HK-2 (cell line): ENCODE results near the gene AP3B2.
"Not testable (repeated sequence)": the region's sequence is repeated elsewhere in the genome, so short reads cannot be mapped to it uniquely, and the experiment has no call there.

Experiments used
- DNase-seq: peaks from one replicate; pipeline ENCODE4 v3.0.0-alpha.2; 2018; ENCODE audit not compliant: unreplicated experiment

Gene AP3B2

GRCh38 chr15:82650046-82650670 is 59.5 kb downstream of the AP3B2 start:
- DNase-seq, result no peak

GRCh38 chr15:82649226-82649999 is 60.3 kb downstream of the AP3B2 start:
- no peak for DNase-seq

GRCh38 chr15:82648257-82649103 is 61.2 kb downstream of the AP3B2 start:
- no peak for DNase-seq

GRCh38 chr15:82647835-82648256 is 61.8 kb downstream of the AP3B2 start:
- DNase-seq, result no peak

- DNase-seq, result peak; percentile 66
Observed at GRCh38 chr15:82647045-82647834, 62.4 kb downstream of the AP3B2 start, which contains the start of gene CPEB1. Gene CPEB1, minus strand, starts transcription at chr15:82647363. Its CDS starts 18,904 bp downstream, at chr15:82628459.

- peak; percentile 58 for DNase-seq
Observed at GRCh38 chr15:82646250-82647044, 63.2 kb downstream of the AP3B2 start.

- DNase-seq, result not testable (repeated sequence)
Observed at GRCh38 chr15:82644967-82645852, 64.5 kb downstream of the AP3B2 start.

- DNase-seq, result no peak
Observed at GRCh38 chr15:82643992-82644391, 65.7 kb downstream of the AP3B2 start.

GRCh38 chr15:82642656-82643055 is 67.0 kb downstream of the AP3B2 start:
- no peak for DNase-seq

- no peak for DNase-seq
Observed at GRCh38 chr15:82641129-82641798, 68.4 kb downstream of the AP3B2 start.

- DNase-seq, result no peak
Observed at GRCh38 chr15:82640672-82641071, 69.0 kb downstream of the AP3B2 start.

GRCh38 chr15:82635798-82636197 is 73.9 kb downstream of the AP3B2 start:
- DNase-seq, result no peak

GRCh38 chr15:82630033-82630432 is 79.6 kb downstream of the AP3B2 start:
- no peak for DNase-seq

GRCh38 chr15:82625136-82625535 is 84.5 kb downstream of the AP3B2 start:
- no peak for DNase-seq

GRCh38 chr15:82624438-82624837 is 85.2 kb downstream of the AP3B2 start:
- no peak for DNase-seq

GRCh38 chr15:82624008-82624407 is 85.7 kb downstream of the AP3B2 start:
- DNase-seq, result no peak

GRCh38 chr15:82621970-82622369 is 87.7 kb downstream of the AP3B2 start:
- no peak for DNase-seq

GRCh38 chr15:82613747-82614146 is 95.9 kb downstream of the AP3B2 start:
- no peak for DNase-seq

GRCh38 chr15:82611348-82611747 is 98.3 kb downstream of the AP3B2 start:
- DNase-seq, result no peak
